WTC11 (cell line): ENCODE results near the gene GNB2. TPM values are rescaled to one million over a fixed set of nuclear protein-coding genes. Genes with fewer than 3 reads are reported as not detected.
"Not testable (repeated sequence)": the region's sequence is repeated elsewhere in the genome, so short reads cannot be mapped to it uniquely, and the experiment has no call there.

ENCODE experiments used
- ATAC-seq: fragments of 200-7000 bp; cut with Tn5 transposase; 2 replicates; pipeline ENCODE4 v1.10.0; 2021; ENCODE audit warnings: mild to moderate bottlenecking, moderate library complexity
- CTCF ChIA-PET: fragments of 300-600 bp; sonication (Branson Sonifier 250); formaldehyde crosslinking; loops from one replicate; lab custom pipeline; 2021; ENCODE audit warnings: antibody characterized with exemption; lab: Charles Lee
- POLR2A ChIA-PET: fragments of 350-600 bp; sonication (Branson Sonifier 250); formaldehyde crosslinking; loops from one replicate; lab custom pipeline; 2021; ENCODE audit warnings: antibody characterized with exemption; lab: Charles Lee
- DNase-seq: peaks from one replicate; pipeline ENCODE4 v3.0.0; 2021; ENCODE audit warnings: low spot score
- H3K27ac Mint-ChIP-seq: 2 replicates; pipeline ENCODE4 v1.8.0; 2021; ENCODE audit warnings: mixed read lengths
- H3K27me3 Mint-ChIP-seq: 2 replicates; pipeline ENCODE4 v1.8.0; 2021; ENCODE audit warnings: low read depth, mild to moderate bottlenecking, moderate library complexity, mixed read lengths
- H3K36me3 Mint-ChIP-seq: 2 replicates; pipeline ENCODE4 v1.8.0; 2021; ENCODE audit warnings: mixed read lengths
- H3K4me1 Mint-ChIP-seq: 2 replicates; pipeline ENCODE4 v1.8.0; 2022; ENCODE audit warnings: mixed read lengths
- H3K4me3 Mint-ChIP-seq: 2 replicates; pipeline ENCODE4 v1.8.0; 2021; ENCODE audit warnings: mild to moderate bottlenecking, moderate library complexity, mixed read lengths
- H3K9me3 Mint-ChIP-seq: 2 replicates; pipeline ENCODE4 v1.8.0; 2021; ENCODE audit warnings: mixed read lengths
- ARID4B ChIP-seq: sonication (generic); formaldehyde crosslinking; IDR thresholded peaks from 2 replicates; pipeline ENCODE4 v1.8.0; 2023; ENCODE audit warnings: missing genetic modification reagents, mild to moderate bottlenecking, borderline replicate concordance
- CDX4 ChIP-seq: fragments of 250-450 bp; sonication (Bioruptor Pico); IDR thresholded peaks from 2 replicates; pipeline ENCODE4 v1.9.0; 2021; ENCODE audit warnings: moderate library complexity, mild to moderate bottlenecking, inconsistent platforms, borderline replicate concordance
- FOXJ3 ChIP-seq: sonication (generic); formaldehyde crosslinking; IDR thresholded peaks from 2 replicates; pipeline ENCODE4 v1.9.0; 2021; ENCODE audit warnings: missing genetic modification reagents, mild to moderate bottlenecking, borderline replicate concordance
- GABPB1 ChIP-seq: sonication (generic); formaldehyde crosslinking; IDR thresholded peaks from 2 replicates; pipeline ENCODE4 v1.8.1; 2023; ENCODE audit warnings: mild to moderate bottlenecking, missing genetic modification reagents
- NFYB ChIP-seq: sonication (generic); formaldehyde crosslinking; conservative IDR thresholded peaks from 2 replicates; pipeline ENCODE4 v1.8.0; 2022; ENCODE audit warnings: low read depth, missing genetic modification reagents
- NR2C2 ChIP-seq: sonication (generic); formaldehyde crosslinking; IDR thresholded peaks from 2 replicates; pipeline ENCODE4 v1.8.0; 2022; ENCODE audit warnings: mild to moderate bottlenecking, missing genetic modification reagents
- RORB ChIP-seq: fragments of 250-450 bp; sonication (Bioruptor Pico); IDR thresholded peaks from 2 replicates; pipeline ENCODE4 v1.9.0; 2021; ENCODE audit warnings: mild to moderate bottlenecking
- TEAD4 ChIP-seq: sonication (generic); formaldehyde crosslinking; IDR thresholded peaks from 2 replicates; pipeline ENCODE4 v1.8.0; 2022; ENCODE audit warnings: mild to moderate bottlenecking, missing genetic modification reagents
- ZBTB43 ChIP-seq: sonication (generic); formaldehyde crosslinking; IDR thresholded peaks from 2 replicates; pipeline ENCODE4 v1.8.1; 2023; ENCODE audit warnings: mild to moderate bottlenecking, missing genetic modification reagents
- ZNF416 ChIP-seq: fragments of 250-450 bp; sonication (Bioruptor Pico); IDR thresholded peaks from 2 replicates; pipeline ENCODE4 v1.9.0; 2021; ENCODE audit warnings: mild to moderate bottlenecking, inconsistent platforms
- ZNF423 ChIP-seq: fragments of 250-450 bp; sonication (Bioruptor Pico); IDR thresholded peaks from 2 replicates; pipeline ENCODE4 v2.1.2; 2022; ENCODE audit warnings: mild to moderate bottlenecking, moderate library complexity
- total RNA-seq: library from RNA; stranded (reverse); gene quantifications from 3 replicates; pipeline ENCODE4 v1.2.3, GENCODE V29; 2021
- TF ChIP-seq, protein P1 (sequence below): sonication (generic); formaldehyde crosslinking; IDR thresholded peaks from 2 replicates; pipeline ENCODE4 v1.8.1; 2022; ENCODE audit warnings: mild to moderate bottlenecking, moderate library complexity, missing genetic modification reagents
- TF ChIP-seq, protein P2 (sequence below): fragments of 250-450 bp; sonication (Bioruptor Pico); IDR thresholded peaks from 2 replicates; pipeline ENCODE4 v2.1.2; 2022; ENCODE audit warnings: mild to moderate bottlenecking, moderate library complexity
- TF ChIP-seq, protein P3 (sequence below): fragments of 250-450 bp; sonication (Bioruptor Pico); IDR thresholded peaks from 2 replicates; pipeline ENCODE4 v1.9.0; 2021; ENCODE audit warnings: mild to moderate bottlenecking

The GNB2 gene
- total RNA-seq, 1 experiment from 2014 or later: 194 TPM

GRCh38 chr7:100723732-100724275 is 50.3 kb downstream of the GNB2 start:
- DNase-seq (no peak), ATAC-seq (no peak)
- Mint-ChIP-seq H3K4me3 (no peak overlapping the region), H3K36me3 (peaks cover 3% of the 10 kb centered on the region; the same call in 1 of the 2 replicates), H3K27ac (no peak overlapping the region), H3K27me3 (peaks cover 45% of the 10 kb centered on the region), H3K9me3 (peaks cover 4% of the 10 kb centered on the region), H3K4me1 (peaks cover 7% of the 10 kb centered on the region)
- POLR2A ChIA-PET: no interaction called here
- TF ChIP-seq CDX4 (CRISPR knock-in tag): no peak
- TF ChIP-seq GABPB1 (CRISPR knock-in tag): no peak
- TF ChIP-seq ZNF416 (CRISPR knock-in tag): no peak
- TF ChIP-seq ARID4B (CRISPR knock-in tag): no peak
- TF ChIP-seq, protein P1, sequence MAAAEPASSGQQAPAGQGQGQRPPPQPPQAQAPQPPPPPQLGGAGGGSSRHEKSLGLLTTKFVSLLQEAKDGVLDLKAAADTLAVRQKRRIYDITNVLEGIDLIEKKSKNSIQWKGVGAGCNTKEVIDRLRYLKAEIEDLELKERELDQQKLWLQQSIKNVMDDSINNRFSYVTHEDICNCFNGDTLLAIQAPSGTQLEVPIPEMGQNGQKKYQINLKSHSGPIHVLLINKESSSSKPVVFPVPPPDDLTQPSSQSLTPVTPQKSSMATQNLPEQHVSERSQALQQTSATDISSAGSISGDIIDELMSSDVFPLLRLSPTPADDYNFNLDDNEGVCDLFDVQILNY (CRISPR knock-in tag): no peak
- no peak for TF ChIP-seq RORB (CRISPR knock-in tag)
- TF ChIP-seq NFYB (CRISPR knock-in tag): no peak
- no peak for TF ChIP-seq FOXJ3 (CRISPR knock-in tag)
- TF ChIP-seq, protein P2, sequence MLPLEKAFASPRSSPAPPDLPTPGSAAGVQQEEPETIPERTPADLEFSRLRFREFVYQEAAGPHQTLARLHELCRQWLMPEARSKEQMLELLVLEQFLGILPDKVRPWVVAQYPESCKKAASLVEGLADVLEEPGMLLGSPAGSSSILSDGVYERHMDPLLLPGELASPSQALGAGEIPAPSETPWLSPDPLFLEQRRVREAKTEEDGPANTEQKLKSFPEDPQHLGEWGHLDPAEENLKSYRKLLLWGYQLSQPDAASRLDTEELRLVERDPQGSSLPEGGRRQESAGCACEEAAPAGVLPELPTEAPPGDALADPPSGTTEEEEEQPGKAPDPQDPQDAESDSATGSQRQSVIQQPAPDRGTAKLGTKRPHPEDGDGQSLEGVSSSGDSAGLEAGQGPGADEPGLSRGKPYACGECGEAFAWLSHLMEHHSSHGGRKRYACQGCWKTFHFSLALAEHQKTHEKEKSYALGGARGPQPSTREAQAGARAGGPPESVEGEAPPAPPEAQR: no peak
- no peak for TF ChIP-seq NR2C2
- TF ChIP-seq ZNF423 (CRISPR knock-in tag): no peak
- no peak for TF ChIP-seq ZBTB43 (CRISPR knock-in tag)
- TF ChIP-seq TEAD4 (CRISPR knock-in tag): no peak
- TF ChIP-seq, protein P3, sequence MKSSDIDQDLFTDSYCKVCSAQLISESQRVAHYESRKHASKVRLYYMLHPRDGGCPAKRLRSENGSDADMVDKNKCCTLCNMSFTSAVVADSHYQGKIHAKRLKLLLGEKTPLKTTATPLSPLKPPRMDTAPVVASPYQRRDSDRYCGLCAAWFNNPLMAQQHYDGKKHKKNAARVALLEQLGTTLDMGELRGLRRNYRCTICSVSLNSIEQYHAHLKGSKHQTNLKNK: no peak
- CTCF ChIA-PET: interaction anchor here (0.9 to 1.5 kb wide), 2 partner anchors 18 to 90 kb away, joined by 3 to 14 read pairs; partner anchors contain the start of gene POP7

DNA sequence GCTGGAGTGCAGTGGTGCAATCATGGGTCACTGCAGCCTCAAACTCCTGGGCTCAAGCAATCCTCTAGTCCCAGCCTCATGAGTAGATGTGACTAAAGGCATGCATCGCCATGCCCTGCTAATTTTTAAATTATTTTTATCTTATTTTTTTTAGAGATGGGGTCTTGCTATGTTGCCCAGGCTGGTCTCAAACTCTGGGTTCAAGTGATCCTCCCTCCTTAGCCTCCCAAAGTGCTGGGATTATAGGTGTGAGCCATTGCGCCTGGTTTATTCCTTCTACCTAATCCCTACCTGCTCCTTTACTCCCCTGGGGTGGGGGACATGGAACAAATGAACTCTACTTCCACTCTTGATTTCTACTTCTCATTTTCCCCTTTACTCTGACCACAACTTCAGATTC is 50.8 kb downstream of the GNB2 start:
- POLR2A ChIA-PET: not testable (repeated sequence)
- H3K27me3 Mint-ChIP-seq: peaks cover 40% of the 10 kb centered on the region

More for the DNA sequence above, 50.8 kb downstream of the GNB2 start:
- not testable (repeated sequence) for H3K4me3 Mint-ChIP-seq, DNase-seq, H3K9me3 Mint-ChIP-seq, H3K27ac Mint-ChIP-seq, ATAC-seq, H3K4me1 Mint-ChIP-seq, H3K36me3 Mint-ChIP-seq
- CTCF ChIA-PET: interaction anchor here (1.6 to 4.9 kb wide), 5 partner anchors 19 to 128 kb away, joined by 4 to 119 read pairs (median 19); partner anchors contain the start of genes GNB2, MOSPD3, POP7 and SLC12A9
